Brain pericyte (primary cell): Measurements from ENCODE around the gene RPS8.
"Not testable (repeated sequence)": the region's sequence is repeated elsewhere in the genome, so short reads cannot be mapped to it uniquely, and the experiment has no call there.

Experiments used
- DNase-seq: peaks from one replicate; pipeline ENCODE4 v3.0.0-alpha.2; 2012; ENCODE audit warnings: low read depth, low spot score

RPS8 gene

DNA sequence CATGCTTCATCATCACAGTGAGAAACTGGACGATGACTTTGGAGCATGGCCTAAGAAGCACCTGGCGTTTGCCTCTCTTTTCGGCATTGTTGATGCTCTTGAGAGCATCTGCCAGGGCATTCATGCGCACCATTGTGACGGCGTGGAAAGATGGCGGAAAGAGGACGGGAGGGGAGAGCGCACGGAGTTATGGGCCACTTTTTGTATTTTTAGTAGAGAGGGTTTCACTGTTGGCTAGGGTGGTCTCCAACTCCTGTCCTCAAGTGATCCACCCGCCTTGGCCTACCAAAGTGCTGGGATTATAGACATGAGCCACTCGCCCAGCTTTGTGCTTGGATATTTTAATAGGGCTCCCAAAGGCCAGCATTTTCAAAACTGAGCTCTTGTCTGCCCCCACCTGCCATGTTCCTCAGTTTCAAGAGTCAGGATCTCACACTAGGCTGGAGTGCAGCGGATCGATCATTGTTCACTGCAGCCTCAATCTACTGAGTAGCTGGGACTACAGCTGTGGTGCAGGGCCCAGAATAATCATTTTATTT lies 5.3 kb downstream of the RPS8 start:
- no peak for DNase-seq

DNA sequence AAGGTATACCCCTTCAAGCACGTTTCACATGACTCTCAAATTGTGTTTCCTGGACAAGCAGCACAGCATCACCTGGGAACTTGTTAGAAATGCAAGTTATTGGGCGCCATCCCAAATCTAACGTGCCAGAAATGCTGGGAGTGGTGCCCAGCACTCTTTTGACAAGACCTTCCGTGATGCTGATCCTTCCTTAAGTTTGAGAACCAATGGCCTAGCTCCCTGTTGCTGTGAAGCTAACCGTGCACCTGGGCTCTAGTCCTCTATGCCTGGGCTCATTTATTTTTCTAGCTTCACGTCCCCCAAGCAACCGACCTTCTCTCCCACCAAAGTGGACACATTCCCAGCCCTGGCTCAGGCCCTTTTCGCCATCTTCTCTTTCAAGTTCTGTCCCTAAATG lies 8.4 kb downstream of the RPS8 start:
- no peak for DNase-seq

DNA sequence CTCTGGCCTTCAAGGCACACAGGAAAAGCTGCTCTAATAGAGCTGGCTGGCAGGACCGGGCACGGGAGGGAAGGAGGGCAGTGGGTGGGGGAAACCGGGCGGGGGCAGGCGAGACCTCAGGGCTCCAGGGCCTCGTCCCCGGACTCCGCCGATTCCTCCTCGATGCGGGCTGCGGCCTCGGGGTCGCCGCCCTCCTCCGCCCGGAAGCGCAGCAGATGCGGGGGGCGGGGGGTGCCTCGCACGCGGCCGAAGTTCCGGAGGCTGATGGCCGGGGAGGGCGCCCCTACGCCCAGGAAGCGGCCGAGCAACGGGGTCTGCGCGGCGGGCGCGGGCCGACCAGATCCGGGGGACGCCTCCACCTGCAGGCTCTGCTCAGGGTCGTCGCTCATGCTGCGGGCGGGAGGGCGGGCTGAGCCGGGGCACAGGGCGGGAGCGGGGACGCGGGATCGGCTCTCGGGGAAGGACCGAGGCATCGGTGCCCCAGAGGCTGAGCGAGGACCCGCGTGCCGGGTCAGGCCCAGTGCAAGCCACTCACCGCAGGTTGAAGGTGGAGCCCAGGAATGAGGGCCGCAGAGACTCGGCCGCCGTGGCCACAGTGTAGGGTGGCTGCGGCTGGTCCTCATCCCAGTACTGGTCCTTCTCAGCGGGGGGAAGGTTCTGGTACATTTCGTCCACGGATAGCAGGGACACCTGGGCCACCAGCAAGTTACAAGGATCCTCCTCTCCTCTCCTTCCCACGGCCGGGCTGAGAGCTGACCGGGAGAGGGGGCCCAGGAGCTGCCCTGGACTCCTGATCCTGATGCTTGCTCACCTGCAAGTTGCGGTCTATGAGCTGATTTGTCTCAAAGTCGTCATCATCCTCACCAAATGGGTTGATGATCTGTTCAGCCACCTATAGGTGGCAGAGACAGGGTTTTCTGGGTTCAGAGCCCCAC lies 9.0 kb downstream of the RPS8 start:
- DNase-seq, result no peak

DNA sequence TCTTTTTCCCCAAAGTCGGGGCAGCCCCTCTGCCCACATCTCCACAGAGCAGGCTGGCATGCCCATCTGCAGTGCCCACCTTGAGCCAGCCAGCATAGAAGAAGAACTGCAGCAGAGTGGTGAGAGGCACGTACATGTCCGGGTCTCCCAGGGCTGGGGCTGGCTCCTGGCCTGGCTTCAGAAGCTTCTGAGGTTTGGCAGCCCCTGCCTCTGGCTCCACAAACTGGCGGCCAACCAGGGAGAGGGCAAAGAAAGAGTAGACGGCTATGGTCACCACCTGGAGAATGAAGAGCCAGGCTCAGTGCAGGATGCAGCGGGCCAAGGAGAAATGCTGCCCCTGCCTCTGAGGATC lies 9.7 kb downstream of the RPS8 start:
- no peak for DNase-seq

DNA sequence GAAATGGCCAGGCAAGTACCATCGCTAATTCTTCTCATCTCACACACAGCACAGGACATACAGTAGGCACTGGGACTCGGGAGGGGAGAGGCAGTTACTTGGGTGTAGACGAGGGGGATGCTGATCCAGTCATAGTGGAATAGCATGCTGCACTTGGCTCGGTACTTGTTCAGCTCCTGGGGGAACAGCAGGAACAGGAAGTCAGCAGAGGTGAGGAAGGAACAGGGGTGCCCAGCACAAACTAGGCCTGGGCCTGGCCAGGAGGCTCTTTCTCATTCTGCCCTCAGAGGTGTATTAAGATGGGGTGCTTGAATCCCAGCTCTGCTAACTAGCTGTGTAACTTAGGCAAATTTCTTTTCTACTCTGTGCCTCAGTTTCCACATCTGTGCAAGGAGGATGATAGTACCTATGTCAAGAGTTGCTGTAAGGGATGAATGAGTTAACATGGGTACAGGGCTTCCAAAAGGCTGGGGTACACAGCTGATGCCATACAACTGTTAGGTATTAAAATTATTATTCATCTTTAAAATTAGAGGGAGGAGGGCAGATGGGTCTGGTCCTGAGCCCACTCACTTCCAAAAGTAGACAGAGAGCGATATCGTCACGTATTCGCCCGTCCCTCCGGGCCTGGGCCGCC lies 10.3 kb downstream of the RPS8 start:
- DNase-seq, result no peak

DNA sequence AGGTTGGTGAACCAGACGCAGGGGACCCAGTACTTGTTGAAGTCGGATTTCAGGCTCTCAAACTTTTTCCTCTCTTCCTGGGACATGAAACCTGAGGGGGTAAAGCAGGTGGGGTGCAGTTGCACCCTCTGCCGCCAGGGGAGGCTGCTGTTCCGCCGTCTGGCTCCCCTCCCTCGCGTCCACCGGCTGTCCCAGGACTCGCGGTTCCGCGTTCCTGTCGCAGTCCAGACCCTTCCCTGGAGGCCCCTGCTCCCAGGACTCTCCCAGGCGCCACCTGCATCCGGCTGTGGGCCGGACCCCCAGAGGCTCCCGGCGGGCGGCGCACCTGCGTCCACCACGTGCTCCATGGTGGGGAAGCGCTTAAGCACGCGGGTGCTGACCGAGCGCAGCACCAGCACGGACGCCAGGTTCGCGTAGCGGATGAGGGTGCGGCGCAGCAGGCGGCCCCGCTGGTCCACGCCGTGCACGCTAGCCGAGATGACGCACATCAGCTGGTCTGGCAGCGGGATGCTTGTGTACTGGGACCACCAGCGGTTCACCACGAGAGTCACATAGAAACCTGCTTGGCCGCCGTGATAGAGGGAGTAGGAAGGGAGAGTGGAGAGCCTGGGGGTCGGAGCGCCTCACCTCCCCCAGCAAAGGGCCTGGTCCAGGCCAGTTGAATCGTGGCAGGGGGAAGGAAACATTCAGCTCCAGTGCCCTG lies 10.9 kb downstream of the RPS8 start:
- DNase-seq, result peak; percentile 95

DNA sequence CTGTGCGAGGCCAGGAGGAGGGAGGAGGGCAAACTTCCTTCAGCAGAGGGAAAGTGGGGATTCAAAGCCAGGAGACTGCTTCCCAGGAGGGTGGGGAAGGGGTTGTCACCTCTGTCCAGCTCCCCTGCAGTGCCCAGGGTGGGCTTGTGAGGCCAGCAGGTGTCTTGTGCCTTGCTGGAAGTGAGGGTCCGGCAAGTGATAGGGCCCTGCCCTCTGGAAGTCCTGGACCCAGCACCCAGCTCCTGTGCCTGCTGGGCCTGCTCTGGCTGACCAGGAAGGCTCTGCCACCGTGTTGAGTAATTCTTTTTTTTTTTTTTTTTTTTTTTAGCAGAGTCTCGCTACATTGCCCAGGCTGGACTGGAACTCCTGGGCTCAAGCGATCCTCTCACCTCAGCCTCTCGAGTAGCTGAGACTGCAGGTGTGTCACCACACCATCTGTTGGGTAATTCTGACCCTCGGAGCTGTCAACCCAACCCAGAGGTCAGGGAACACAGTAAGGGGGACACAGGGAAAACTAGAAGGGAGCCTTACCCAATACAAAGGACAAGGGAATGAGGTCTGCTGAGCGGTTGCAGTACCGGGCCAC lies 11.6 kb downstream of the RPS8 start:
- no peak for DNase-seq

DNA sequence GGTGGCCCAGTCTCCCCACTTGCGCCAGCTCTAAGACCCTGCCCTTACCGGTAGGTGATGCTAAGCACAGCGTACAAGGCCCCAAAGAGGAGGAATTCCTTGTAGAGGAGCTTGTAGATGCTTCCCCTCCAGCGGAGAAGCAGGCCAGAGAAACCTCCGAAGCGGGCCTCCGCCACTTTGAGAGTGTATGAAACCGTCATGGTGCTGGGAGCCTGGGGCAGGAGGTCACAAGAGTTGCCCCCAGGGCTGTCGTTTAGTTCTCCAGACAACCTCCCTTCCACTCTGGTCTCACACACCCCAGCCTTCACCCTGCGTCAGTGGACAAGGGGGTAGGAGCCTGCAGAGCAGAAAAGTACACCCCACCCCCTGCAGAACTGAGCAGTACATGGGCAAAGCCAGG lies 12.2 kb downstream of the RPS8 start:
- no peak for DNase-seq

DNA sequence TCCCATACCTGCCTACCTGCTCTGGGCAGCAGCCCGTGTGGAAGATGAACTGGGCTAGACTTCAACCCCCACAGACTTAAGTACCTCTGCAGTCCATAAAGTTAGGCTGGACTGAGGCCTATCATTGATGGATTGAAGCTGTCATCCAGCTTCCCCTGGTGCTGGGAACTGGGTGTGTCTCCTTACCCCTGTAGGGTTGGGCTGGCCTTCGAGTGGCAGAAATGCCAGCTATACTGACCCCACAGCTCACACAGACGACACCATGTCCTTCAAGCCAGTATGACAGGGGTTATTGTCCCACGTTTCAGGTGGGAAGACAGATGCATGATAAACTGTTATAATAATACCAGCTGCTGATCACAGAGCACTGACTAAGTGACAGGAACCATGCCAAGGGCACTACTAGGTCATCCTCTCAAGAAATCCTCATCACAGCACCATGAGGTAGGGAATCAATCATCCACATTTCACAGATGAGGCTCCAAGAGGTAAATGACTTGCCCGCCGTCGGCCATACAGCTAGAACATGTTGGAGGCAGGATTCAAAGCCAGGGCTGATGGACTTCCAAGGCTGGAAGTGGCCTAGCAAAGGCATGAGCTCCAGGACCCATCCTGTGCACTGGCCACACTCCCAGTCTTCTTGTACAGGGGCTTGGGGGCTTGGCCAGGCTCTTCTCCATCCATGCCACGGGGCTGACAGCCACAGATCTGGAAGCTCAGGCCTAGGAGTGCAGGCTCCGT lies 12.9 kb downstream of the RPS8 start, which contains the start of gene BEST4:
Gene BEST4 (minus strand): TSS at position 51 of the 741 bp plus-strand sequence. CDS start 465 bp downstream, outside the sequence.
- no peak for DNase-seq

DNA sequence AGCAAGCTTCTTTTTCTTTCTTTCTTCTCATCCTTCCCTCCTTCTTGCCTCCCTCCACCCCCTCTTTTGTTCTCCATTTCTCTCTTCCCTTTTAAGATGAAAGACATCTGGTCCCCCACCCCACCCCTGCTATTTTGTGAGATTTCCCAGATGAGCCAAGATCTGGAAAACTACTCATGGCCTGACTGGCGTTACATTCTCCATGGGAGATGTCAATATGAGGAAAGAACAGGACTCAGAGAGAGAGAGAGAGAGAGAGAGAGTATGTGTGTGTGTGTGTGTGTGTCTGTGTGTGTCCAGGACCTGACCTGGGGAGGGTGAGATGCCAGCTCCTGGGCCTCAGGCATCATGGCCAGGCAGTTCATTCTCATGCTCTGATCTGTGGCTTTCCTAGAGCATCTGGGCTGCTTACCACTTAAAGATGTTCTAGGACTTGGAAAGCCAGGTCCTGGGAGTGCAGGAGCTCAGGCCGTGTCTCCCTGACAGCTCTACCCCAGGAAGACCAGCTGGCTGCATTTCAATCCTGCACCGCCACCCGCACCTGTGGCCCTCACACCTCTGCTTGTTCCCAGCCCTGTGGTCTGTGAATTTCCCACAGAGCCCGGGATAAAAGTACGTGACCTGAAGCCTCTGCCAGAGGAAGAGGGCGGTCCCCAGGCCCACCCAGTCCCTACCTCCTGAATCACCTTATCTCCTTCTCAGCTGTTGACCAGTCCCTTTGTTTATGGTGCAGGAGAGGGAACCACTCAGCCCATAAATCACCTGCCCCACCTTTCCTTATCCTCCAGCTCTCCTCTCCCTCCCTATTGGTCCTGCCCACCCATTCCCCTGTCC lies 15.8 kb downstream of the RPS8 start:
- DNase-seq, result no peak

DNA sequence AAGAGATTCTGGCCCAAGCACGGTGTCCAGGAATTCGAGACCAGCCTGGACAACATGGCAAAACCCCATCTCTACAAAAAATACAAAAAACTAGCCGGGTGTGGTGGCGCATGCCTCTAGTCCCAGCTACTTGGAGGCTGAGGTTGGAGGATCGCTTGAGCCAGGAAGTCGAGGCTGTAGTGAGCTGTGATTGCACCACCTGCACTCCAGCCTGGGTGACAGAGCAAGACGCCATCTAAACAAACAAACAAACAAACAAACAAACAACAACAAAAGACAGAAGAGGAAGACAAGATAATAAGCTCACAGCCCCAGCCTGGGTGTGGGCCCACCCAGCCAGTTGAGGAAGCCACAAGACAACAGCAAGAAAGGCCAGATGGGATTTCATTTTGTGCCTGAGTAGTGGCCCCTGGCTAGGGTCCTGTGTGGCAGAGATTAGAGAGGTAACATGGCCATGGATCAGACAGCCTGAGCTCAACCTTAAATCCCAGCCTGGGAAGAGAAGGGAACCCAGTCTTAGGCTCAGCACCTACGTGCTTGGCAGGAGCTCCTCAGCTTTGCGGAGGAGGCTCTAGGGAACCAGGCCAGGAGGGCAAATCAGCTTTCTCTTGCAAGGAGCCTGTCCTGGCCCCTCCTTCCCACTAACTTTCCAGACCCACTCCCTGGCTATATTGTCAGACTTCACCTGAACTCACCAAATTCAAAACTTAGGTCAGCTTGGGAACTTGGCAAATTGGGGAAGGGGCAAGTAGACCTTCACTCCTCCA lies 17.6 kb downstream of the RPS8 start:
- no peak for DNase-seq

DNA sequence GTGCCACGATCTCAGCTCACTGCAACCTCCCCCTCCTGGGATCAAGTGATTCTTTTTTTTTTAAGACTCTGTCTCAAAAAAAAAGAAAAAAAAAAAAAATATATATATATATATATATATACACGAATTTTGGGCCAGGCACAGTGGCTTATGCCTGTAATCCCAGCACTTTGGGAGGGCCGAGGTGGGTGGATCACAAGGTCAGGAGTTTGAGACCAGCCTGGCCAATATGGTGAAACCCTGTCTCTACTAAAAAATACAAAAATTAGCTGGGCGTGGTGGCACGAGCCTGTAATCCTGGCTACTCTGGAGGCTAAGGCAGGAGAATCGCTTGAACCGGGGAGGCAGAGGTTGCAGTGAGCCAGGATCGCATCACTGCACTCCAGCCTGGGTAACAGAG lies 22.5 kb downstream of the RPS8 start:
- DNase-seq, result not testable (repeated sequence)

DNA sequence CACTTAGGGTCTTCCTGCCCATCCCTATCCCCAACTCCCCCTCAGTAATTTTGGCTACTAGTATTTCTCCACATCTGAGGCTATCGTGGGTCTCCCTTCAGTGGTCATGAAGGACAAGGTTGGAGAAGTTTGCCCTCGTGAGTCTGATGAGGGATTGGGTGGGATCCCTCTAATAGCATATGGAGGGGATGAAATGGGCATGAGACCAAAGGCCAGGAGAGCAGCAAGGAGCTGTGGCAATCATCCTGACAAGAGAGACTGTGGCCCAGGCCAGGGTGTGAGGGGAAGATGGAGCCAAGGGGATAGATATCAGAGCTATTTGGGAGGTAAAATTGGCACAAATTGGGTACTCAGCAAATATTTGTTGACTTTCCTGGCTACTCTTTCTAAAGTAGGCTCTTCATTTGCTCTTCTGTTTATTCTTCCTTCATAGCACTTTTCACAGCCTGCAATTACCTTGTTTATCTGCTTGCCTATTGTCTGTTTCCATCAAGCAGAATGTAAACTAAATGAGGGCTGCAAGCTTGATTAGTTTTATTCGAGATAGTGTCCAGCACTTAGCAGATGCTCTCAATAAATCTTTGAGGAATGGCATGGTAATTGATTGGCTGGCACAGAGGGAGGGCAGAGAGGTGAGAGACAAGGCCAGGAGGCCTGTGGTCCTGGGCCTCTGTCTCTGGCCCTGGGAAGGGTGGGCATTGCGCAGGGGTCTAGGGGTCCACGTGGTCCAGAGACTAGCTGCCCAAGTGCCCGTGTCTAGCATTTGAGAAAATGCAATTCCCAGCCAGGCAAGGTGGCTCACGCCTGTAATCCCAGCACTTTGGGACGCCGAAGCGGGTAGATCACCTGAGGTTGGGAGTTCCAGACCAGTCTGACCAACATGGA lies 23.4 kb downstream of the RPS8 start:
- no peak for DNase-seq

DNA sequence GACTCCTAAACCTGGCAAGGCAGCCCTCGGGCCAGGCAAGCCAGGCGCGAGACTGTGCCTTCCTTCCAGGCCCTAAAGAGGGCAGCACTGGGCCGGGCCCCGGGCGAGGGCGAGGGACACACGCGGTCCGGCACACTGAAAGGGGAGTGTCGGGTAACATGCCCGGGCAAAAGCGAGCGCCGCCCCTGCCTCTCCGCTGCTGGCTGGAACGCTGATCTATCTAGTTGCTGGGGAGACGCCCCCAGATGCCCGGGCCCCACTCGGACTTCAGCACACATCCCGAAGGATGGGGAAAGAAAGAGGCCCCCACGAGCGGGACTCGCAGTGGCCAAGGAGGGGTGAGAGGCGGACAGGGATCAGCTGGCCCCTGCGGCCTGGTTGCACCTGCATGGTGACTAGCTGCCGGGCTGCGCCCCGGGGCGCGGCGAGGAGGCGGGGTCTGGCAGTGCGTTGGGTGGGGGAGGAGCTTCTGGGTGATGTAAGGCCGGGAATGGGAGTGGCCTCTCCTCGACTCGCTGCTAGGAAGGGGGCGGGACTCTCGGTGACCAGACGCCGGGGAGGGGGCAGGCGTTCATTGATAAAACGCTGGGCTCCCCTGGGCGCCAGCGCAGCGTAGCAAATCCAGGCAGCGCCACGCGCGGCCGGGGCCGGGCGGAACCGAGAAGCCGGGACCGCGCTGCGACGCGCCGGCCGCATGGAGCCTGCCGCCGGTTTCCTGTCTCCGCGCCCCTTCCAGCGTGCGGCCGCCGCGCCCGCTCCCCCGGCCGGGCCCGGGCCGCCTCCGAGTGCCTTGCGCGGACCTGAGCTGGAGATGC lies 24.6 kb downstream of the RPS8 start, which contains the start of gene PLK3:
Gene PLK3 (plus strand): TSS at position 608 of the 815 bp plus-strand sequence. CDS start 87 bp downstream, at position 695.
- DNase-seq, result peak; percentile 96

DNA sequence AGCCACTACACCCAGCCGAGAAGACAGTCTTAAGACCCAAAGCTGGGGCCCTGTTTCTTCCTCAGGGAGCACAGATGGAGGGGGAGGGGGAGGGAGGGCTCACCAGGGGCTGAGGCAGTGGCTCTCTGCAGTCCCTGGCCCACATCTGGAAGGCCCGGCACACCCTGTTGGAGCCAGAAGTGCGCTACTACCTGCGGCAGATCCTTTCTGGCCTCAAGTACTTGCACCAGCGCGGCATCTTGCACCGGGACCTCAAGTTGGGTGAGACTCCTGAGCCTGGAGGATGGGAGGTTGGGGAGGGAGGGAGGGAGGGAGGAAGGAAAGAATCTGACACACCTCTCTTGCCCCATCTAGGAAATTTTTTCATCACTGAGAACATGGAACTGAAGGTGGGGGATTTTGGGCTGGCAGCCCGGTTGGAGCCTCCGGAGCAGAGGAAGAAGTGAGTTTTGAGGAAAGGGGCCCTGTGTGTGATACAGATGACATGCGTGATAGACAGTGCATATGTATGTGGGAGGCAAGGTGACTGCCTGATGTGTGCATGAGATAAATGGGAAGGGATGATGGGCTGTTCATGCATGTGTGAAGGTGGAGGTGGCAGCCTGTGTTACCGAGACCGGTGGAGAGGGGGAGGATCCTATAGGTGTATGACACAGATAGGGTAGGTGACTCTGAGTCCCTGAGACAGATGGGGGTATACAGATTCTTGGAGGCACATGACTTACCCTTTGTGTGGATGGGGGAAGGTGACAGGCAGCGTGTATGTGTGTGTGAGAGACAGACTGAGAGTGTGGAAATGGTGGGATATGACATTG lies 26.4 kb downstream of the RPS8 start:
- DNase-seq, result no peak

DNA sequence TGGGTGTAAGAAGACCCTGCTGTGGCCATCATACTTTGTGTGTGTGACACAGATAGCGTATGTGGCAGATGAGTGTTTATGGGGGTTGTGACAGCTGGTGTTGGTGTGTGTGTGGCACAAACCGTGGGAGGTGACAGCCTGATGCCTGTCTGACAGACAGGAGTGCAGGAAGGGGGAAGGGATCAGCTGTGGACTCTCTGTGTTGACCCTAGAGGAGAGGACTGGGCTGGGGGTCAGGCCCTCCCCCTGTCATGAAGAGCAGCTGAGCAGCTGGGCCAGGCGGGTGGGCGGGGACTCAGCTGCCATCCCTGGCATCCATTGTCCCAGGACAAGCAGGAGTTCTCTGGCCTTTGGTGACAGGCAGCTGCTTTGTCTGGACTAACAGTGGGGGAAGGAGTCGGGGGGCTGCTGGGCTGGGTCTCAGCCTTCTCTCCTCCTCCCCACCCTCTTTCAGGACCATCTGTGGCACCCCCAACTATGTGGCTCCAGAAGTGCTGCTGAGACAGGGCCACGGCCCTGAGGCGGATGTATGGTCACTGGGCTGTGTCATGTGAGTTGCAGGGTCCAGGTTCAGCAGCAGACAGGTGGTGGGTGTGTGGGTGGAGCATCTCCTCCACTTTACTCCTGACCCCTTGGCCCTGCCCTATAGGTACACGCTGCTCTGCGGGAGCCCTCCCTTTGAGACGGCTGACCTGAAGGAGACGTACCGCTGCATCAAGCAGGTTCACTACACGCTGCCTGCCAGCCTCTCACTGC lies 27.1 kb downstream of the RPS8 start:
- no peak for DNase-seq
